Measurements from ENCODE around the gene TMEM165. TPM values are rescaled to one million over a fixed set of nuclear protein-coding genes. Genes with fewer than 3 reads are reported as not detected.

The TMEM165 gene
- total RNA-seq, 4 donors from 2014 or later, result 175 to 283 (median 200) TPM

DNA sequence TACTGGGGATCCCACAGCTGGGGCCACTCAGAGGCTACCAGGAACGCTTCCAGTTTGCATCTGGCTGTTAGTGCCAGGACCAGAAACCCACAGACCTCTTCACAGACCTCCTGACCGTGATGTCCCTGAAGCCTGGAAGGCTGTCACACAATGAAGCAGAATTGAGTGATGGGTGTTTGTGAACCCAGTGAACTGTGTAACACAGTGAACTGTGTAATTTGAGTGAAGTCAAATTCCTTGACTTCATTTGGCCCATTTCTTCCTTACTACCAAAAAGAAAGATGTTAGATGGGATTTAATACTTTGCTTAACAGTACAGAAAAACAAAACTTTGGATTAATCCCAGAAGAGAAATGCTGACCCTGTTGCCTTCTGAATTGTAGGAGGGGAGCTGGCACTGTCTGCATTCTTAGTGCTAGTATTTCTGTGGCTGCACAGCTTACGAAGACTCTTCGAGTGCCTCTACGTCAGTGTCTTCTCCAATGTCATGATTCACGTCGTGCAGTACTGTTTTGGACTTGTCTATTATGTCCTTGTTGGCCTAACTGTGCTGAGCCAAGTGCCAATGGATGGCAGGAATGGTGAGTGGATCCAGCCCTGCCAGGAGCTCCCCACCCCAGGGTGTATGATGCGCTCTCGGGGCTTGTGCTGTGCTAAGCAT, 31.9 kb upstream of the TMEM165 start:
- TF ChIP-seq, protein P1, sequence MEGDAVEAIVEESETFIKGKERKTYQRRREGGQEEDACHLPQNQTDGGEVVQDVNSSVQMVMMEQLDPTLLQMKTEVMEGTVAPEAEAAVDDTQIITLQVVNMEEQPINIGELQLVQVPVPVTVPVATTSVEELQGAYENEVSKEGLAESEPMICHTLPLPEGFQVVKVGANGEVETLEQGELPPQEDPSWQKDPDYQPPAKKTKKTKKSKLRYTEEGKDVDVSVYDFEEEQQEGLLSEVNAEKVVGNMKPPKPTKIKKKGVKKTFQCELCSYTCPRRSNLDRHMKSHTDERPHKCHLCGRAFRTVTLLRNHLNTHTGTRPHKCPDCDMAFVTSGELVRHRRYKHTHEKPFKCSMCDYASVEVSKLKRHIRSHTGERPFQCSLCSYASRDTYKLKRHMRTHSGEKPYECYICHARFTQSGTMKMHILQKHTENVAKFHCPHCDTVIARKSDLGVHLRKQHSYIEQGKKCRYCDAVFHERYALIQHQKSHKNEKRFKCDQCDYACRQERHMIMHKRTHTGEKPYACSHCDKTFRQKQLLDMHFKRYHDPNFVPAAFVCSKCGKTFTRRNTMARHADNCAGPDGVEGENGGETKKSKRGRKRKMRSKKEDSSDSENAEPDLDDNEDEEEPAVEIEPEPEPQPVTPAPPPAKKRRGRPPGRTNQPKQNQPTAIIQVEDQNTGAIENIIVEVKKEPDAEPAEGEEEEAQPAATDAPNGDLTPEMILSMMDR (IDR thresholded peaks at IDR 0.05; ENCODE audit: low read depth), result no peak

DNA sequence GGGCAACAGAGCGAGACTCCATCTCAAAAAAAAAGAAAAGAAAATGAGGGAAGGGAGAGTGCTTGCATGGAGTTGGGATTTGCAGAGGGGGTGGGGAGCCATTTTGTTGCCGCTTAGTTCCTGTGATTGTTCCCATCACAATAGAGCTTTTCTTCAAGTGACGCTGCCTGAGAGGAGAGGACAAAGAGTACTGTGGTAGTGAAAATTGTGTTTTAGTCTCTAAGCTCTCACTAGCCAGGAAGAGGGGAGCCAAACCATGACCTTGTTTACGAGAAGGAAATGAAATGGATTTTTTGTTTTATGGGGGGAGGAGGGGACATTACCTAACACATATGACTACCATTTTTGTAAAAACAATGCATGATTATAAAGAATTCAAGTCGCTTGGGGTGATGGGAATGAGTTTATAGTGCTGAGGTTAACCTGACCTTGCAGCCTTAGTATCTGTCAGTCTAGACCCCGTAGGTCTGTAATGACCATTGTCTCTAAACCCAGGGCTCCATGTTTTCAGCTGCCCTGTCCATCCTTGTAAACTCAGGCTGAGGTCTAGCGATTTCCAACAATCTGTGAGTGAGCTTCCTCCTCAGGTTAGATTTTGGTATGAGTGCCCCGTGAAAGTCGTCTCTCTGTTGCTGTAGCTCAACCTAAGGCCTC, 30.9 kb upstream of the TMEM165 start:
- TF ChIP-seq, protein P1 (IDR thresholded peaks at IDR 0.05; ENCODE audit: low read depth), result no peak

- TF ChIP-seq, protein P1 (IDR thresholded peaks at IDR 0.05; ENCODE audit: low read depth), result no peak
Observed at GRCh38 chr4:55365345-55365728, 30.4 kb upstream of the TMEM165 start.

DNA sequence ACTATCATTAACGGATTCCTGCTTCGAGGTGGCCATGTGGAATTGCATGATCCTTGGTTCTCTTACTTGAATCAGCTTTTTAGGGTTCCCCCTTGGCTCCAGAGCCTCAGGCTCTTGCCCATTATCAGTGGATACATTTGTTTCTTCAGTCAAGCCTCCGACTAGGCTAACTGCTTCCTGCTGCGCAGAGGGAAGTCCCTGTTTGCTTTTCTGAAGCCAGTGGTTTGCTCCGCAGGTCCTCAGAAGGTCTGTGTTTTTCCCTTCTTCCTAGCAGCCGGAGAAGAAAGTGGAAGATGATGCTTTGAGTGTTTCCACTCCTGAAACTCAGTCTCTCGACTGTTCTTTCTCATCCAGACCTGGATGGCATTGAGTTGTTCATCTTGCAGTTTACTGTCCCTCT, 29.1 kb upstream of the TMEM165 start:
- TF ChIP-seq, protein P1 (IDR thresholded peaks at IDR 0.05; ENCODE audit: low read depth), result no peak

- TF ChIP-seq, protein P1 (IDR thresholded peaks at IDR 0.05; ENCODE audit: low read depth), result no peak
Observed at GRCh38 chr4:55367084-55367722, 28.6 kb upstream of the TMEM165 start.

GRCh38 chr4:55369968-55370367, 25.8 kb upstream of the TMEM165 start:
- TF ChIP-seq, protein P1 (IDR thresholded peaks at IDR 0.05; ENCODE audit: low read depth), result no peak

GRCh38 chr4:55372259-55372658, 23.5 kb upstream of the TMEM165 start:
- TF ChIP-seq, protein P1 (IDR thresholded peaks at IDR 0.05; ENCODE audit: low read depth), result no peak

Data from subcutaneous adipose tissue (tissue), 4 donors.